ENCODE results near the gene SCAMP2. TPM values are rescaled to one million over a fixed set of nuclear protein-coding genes. Genes with fewer than 3 reads are reported as not detected.

Gene SCAMP2
- total RNA-seq (2022; extraction: Qiagen RNA extraction): 50.4 to 77.5 TPM (median 75.5 TPM) in 5 replicates

GRCh38 chr15:74873036-74873755 is at the start of gene SCAMP2:
Gene SCAMP2 (minus strand): TSS chr15:74873365. CDS start chr15:74873255, 110 bp downstream.

GRCh38 chr15:74906450-74907162 is 33.4 kb upstream of the SCAMP2 start, which contains the start of gene FAM219B:
Gene FAM219B (minus strand): TSS chr15:74906851. CDS start chr15:74906800, 51 bp downstream.

GRCh38 chr15:74889883-74890664 is 16.9 kb upstream of the SCAMP2 start, which contains the start of gene MPI:
Gene MPI (plus strand): TSS chr15:74890042. CDS start chr15:74890074, 32 bp downstream.

GRCh38 chr15:74842581-74843444 is 30.4 kb downstream of the SCAMP2 start, which contains the start of gene ULK3:
Gene ULK3 (minus strand): TSS chr15:74843156. CDS start chr15:74843105, 51 bp downstream.

GRCh38 chr15:74826364-74826819 is 46.8 kb downstream of the SCAMP2 start, which contains the start of gene CPLX3:
Gene CPLX3 (plus strand): TSS chr15:74826627. CDS start chr15:74826704, 77 bp downstream.

GRCh38 chr15:74812533-74812932 is 60.6 kb downstream of the SCAMP2 start, which contains the start of gene LMAN1L:
Gene LMAN1L (plus strand): TSS chr15:74812835. CDS start chr15:74812855, 20 bp downstream.

Other genes starting within 250 kb of the SCAMP2 start
- gene EDC3, start 177.3 kb downstream of the SCAMP2 start, total RNA-seq (2022; extraction: Qiagen RNA extraction): 21.8 to 25.5 TPM (median 22.7 TPM) in 5 replicates
- gene CYP1A1, start 147.8 kb downstream of the SCAMP2 start, total RNA-seq (2022; extraction: Qiagen RNA extraction): 1.5 to 2.7 TPM (median 1.6 TPM) in 5 replicates
- not detected in 5 replicates for gene CYP1A2, start 124.5 kb downstream of the SCAMP2 start, total RNA-seq (2022; extraction: Qiagen RNA extraction)
- gene CSK, start 91.3 kb downstream of the SCAMP2 start, total RNA-seq (2022; extraction: Qiagen RNA extraction): 56.2 to 70.7 TPM (median 66.9 TPM) in 5 replicates
- 0.04 TPM in 1 of 5 replicates, not detected in the others for gene LMAN1L, start 60.5 kb downstream of the SCAMP2 start, total RNA-seq (2022; extraction: Qiagen RNA extraction)
- gene CPLX3, start 46.7 kb downstream of the SCAMP2 start, total RNA-seq (2022; extraction: Qiagen RNA extraction): 0.05 to 0.06 TPM in 2 of 5 replicates, not detected in the others
- gene ULK3, start 30.2 kb downstream of the SCAMP2 start, total RNA-seq (2022; extraction: Qiagen RNA extraction): 21.0 to 36.3 TPM (median 29.4 TPM) in 5 replicates
- gene MPI, start 16.7 kb upstream of the SCAMP2 start, total RNA-seq (2022; extraction: Qiagen RNA extraction): 24.1 to 35.5 TPM (median 34.3 TPM) in 5 replicates
- gene FAM219B, start 33.5 kb upstream of the SCAMP2 start, total RNA-seq (2022; extraction: Qiagen RNA extraction): 24.8 to 36.0 TPM (median 31.9 TPM) in 5 replicates
- 506 to 581 TPM (median 526 TPM) in 5 replicates for gene COX5A, start 64.7 kb upstream of the SCAMP2 start, total RNA-seq (2022; extraction: Qiagen RNA extraction)
- 19.5 to 26.5 TPM (median 24.9 TPM) in 5 replicates for gene RPP25, start 83.4 kb upstream of the SCAMP2 start, total RNA-seq (2022; extraction: Qiagen RNA extraction)
- gene SCAMP5, start 122.2 kb upstream of the SCAMP2 start, total RNA-seq (2022; extraction: Qiagen RNA extraction): 10.4 to 12.6 TPM (median 10.5 TPM) in 5 replicates
- gene PPCDC, start 150.2 kb upstream of the SCAMP2 start, total RNA-seq (2022; extraction: Qiagen RNA extraction): 14.8 to 19.5 TPM (median 17.1 TPM) in 5 replicates

Measured in A549 treated with dexamethasone at 1 μM for 4 hours (cell line).